ENCODE measurements around the gene HSPG2.

- TF ChIP-seq EZH2 (IDR thresholded peaks at IDR 0.05) (no peak), POLR2AphosphoS5 (IDR thresholded peaks at IDR 0.05; ENCODE audit: borderline replicate concordance, low read depth, low read length) (no peak)
These were observed 71.5 kb downstream of the HSPG2 start for GRCh38 chr1:21865609-21865942.
